ENCODE data around the gene G6PC3.

Gene G6PC3

GRCh38 chr17:44122816-44123355, 52.4 kb downstream of the G6PC3 start:
- no peak for DNase-seq (ENCODE audit: low spot score)

- DNase-seq (ENCODE audit: low spot score) = peak; percentile 99
Observed at GRCh38 chr17:44123356-44124117, 53.0 kb downstream of the G6PC3 start, which contains the start of gene HDAC5. TSS of gene HDAC5 (minus strand) at chr17:44123641. CDS start at chr17:44117515, 6,126 bp downstream.

GRCh38 chr17:44124118-44124438, 53.5 kb downstream of the G6PC3 start:
- DNase-seq (ENCODE audit: low spot score) = no peak
